Osteoblast (primary cell): ENCODE data around the gene NMNAT2. TPM values are rescaled to one million over a fixed set of nuclear protein-coding genes. Genes with fewer than 3 reads are reported as not detected.

Experiments used
- DNase-seq: peaks from one replicate; pipeline ENCODE4 v3.0.0; 2011; ENCODE audit warnings: low spot score, mixed read lengths; ENCODE audit not compliant: insufficient read length; ENCODE audit errors: missing footprints
- H2AFZ ChIP-seq: 2 replicates; pipeline ENCODE4 v1.6.0; 2011; ENCODE audit warnings: mild to moderate bottlenecking, low read length
- H3K27ac ChIP-seq: 2 replicates; pipeline ENCODE4 v1.5.1; 2011; ENCODE audit warnings: mild to moderate bottlenecking, low read depth, low read length, moderate library complexity
- H3K27me3 ChIP-seq: 2 replicates; pipeline ENCODE4 v1.6.0; 2012; ENCODE audit warnings: mild to moderate bottlenecking, control low read depth, inconsistent platforms, low read length, moderate library complexity; ENCODE audit not compliant: insufficient read depth
- H3K36me3 ChIP-seq: 2 replicates; pipeline ENCODE4 v1.5.1; 2011; ENCODE audit warnings: mild to moderate bottlenecking, low read length, control low read depth, moderate library complexity; ENCODE audit not compliant: insufficient read depth
- H3K4me1 ChIP-seq: 2 replicates; pipeline ENCODE4 v1.5.1; 2011; ENCODE audit warnings: mild to moderate bottlenecking, low read length, control low read depth, moderate library complexity; ENCODE audit not compliant: insufficient read depth
- H3K4me2 ChIP-seq: 2 replicates; pipeline ENCODE4 v1.6.0; 2011; ENCODE audit warnings: mild to moderate bottlenecking, low read length; ENCODE audit not compliant: insufficient read depth
- H3K4me3 ChIP-seq: fragments of 200-600 bp; sonication (generic); 3 replicates; pipeline ENCODE4 v1.5.1; 2012; ENCODE audit warnings: mild to moderate bottlenecking, low read length, inconsistent platforms; ENCODE audit not compliant: insufficient read depth
- H3K79me2 ChIP-seq: 2 replicates; pipeline ENCODE4 v1.6.0; 2012; ENCODE audit warnings: mild to moderate bottlenecking, low read length, control low read depth, inconsistent platforms; ENCODE audit not compliant: insufficient read depth
- H3K9me3 ChIP-seq: 2 replicates; pipeline ENCODE4 v1.5.1; 2011; ENCODE audit warnings: low read depth, low read length, control low read depth
- H4K20me1 ChIP-seq: 2 replicates; pipeline ENCODE4 v1.6.0; 2012; ENCODE audit warnings: mild to moderate bottlenecking, low read length, control low read depth; ENCODE audit not compliant: insufficient read depth
- total RNA-seq: library from RNA; depleted of rRNA; stranded (reverse); fragments of >200 nt; gene quantifications from 2 replicates; pipeline ENCODE4 v1.2.3, GENCODE V29; 2012
- TF ChIP-seq, protein P1 (sequence below): IDR thresholded peaks from 2 replicates; pipeline ENCODE4 v1.5.1; 2011; ENCODE audit warnings: mild to moderate bottlenecking, low read depth, low read length, moderate library complexity; ENCODE audit errors: extremely low read depth

The NMNAT2 gene
- total RNA-seq, 1 donor, result 2.5 TPM

DNA sequence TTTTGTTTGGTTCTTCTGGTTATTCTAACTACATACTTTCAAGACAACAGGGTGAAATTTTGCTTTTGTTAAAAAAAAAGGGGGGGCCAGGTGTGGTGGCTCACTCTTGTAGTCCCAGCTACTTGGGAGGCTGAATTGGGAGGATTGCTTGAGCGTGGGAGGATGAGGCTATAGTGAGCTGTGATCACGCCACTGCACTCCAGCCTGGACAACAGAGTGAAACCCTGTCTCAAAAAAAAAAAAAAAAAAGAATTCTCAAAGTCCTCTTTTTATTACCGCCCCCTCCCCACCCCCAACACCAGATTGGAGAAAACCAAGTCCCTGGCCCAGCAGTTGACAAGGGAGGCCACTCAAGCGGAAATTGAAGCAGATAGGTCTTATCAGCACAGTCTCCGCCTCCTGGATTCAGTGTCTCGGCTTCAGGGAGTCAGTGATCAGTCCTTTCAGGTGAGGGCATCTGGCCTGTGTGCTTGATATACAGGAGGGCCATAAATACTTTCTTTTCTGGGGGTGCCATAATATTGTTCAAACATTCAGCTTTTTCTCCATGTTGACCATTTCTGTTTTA is 181.9 kb downstream of the NMNAT2 start:
- TF ChIP-seq, protein P1, sequence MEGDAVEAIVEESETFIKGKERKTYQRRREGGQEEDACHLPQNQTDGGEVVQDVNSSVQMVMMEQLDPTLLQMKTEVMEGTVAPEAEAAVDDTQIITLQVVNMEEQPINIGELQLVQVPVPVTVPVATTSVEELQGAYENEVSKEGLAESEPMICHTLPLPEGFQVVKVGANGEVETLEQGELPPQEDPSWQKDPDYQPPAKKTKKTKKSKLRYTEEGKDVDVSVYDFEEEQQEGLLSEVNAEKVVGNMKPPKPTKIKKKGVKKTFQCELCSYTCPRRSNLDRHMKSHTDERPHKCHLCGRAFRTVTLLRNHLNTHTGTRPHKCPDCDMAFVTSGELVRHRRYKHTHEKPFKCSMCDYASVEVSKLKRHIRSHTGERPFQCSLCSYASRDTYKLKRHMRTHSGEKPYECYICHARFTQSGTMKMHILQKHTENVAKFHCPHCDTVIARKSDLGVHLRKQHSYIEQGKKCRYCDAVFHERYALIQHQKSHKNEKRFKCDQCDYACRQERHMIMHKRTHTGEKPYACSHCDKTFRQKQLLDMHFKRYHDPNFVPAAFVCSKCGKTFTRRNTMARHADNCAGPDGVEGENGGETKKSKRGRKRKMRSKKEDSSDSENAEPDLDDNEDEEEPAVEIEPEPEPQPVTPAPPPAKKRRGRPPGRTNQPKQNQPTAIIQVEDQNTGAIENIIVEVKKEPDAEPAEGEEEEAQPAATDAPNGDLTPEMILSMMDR, result no peak
- H2AFZ ChIP-seq, result no peak overlapping the region
- no peak overlapping the region for H3K4me3 ChIP-seq
- H3K27me3 ChIP-seq, result no peaks in the 10 kb centered on the region
- H3K9me3 ChIP-seq, result no peaks in the 10 kb centered on the region
- no peaks in the 10 kb centered on the region for H3K79me2 ChIP-seq
- peak overlapping the region; percentile 97 for H3K27ac ChIP-seq
- H3K4me1 ChIP-seq, result peaks cover 41% of the 10 kb centered on the region
- H3K4me2 ChIP-seq, result no peak overlapping the region
- H4K20me1 ChIP-seq, result no peaks in the 10 kb centered on the region
- H3K36me3 ChIP-seq, result no peaks in the 10 kb centered on the region
- DNase-seq, result no peak

DNA sequence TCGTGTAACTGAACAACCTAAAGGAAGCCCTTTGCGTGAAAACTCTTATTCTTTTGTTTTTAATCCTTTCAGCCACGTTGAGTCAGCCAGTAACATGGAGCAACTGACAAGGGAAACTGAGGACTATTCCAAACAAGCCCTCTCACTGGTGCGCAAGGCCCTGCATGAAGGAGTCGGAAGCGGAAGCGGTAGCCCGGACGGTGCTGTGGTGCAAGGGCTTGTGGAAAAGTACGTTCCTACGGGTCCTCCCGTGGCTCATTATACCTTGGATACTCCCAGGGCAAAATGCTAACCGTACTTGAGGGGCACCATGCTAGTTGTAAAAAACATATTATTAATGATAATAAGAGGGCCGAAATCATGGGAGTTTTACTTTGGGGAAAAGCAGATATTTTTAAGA is 182.7 kb downstream of the NMNAT2 start:
- TF ChIP-seq, protein P1, result no peak
- Histone ChIP-seq H2AFZ (peak overlapping the region; percentile 61), H3K4me3 (peak overlapping the region; percentile 64), H3K79me2 (no peaks in the 10 kb centered on the region), H3K9me3 (no peaks in the 10 kb centered on the region), H3K27ac (peak overlapping the region; percentile 97), H3K36me3 (no peaks in the 10 kb centered on the region), H3K4me2 (peak overlapping the region; percentile 84), H3K4me1 (peaks cover 39% of the 10 kb centered on the region), H4K20me1 (no peaks in the 10 kb centered on the region), H3K27me3 (no peaks in the 10 kb centered on the region)
- DNase-seq, result no peak

DNA sequence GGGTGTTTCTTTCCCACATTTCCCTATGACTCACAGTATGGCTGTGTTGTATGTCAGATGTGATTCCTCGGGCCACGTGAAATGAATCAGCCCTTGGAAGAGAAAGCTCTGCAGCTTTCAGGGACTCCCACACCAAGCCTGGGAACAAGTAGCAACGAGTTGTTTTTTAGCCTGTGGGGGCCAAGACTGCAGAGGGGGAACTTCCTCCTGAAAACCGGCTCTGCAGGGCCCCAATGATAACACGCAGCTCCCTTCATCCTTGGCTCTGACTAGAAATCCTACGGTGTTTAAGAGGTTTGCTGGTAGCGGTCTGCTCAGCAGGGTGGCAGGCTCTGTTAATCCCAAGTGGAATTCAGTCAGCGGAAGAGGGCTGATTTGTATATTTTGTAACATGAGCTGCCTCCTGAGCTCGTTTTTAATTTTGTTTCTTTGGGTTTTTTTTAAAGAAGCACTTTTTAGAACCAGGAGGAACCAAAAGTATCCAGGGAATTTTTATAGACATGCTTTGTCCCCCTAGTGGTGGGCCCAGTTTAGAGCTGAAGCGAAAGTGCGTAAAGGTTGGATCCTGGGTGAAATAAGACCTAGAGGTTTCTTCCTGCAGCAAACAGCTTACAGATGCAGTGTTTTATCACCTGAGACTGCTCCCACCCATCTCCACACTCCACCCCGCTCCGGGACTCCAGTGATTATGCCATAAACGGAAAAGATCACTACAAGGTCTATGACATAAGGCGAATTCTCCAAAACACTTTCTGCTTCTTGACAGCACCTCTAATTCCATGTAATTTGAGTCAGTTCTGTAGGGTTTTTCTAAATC is 183.3 kb downstream of the NMNAT2 start:
- Histone ChIP-seq H3K4me1 (peaks cover 39% of the 10 kb centered on the region), H3K79me2 (no peaks in the 10 kb centered on the region)

DNA sequence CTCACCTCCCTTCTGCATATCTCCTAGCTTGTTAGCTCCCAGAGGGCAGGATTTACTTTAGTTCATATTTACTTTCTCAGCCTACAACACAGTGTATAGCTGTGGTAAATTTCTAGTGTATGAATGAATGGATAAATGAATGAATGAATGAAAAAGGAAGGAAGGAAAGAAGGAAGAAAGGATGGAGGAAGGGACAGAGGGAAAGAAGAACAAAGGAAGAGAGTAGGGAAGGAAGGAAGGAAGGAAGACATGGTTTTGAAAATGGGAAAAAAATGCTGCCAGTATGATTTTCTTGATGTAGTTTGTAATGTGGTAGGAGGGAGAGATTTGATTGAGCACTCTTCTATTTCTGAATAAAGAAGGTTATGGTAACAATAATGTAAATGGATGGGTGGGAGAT is 185.1 kb downstream of the NMNAT2 start:
- peaks cover 31% of the 10 kb centered on the region for H3K4me1 ChIP-seq
- TF ChIP-seq, protein P1, result no peak
- no peak overlapping the region for H3K4me2 ChIP-seq
- no peak overlapping the region for H3K27ac ChIP-seq
- H3K36me3 ChIP-seq, result no peaks in the 10 kb centered on the region
- H3K9me3 ChIP-seq, result no peaks in the 10 kb centered on the region
- peak overlapping the region; percentile 52 for H2AFZ ChIP-seq
- no peaks in the 10 kb centered on the region for H3K79me2 ChIP-seq
- no peaks in the 10 kb centered on the region for H3K27me3 ChIP-seq
- DNase-seq, result no peak
- H4K20me1 ChIP-seq, result no peaks in the 10 kb centered on the region
- no peak overlapping the region for H3K4me3 ChIP-seq

More for the DNA sequence above, 183.3 kb downstream of the NMNAT2 start:
- no peaks in the 10 kb centered on the region for H3K27me3 ChIP-seq
- H3K4me3 ChIP-seq, result peak overlapping the region; percentile 64
- peak overlapping the region; percentile 97 for H3K27ac ChIP-seq
- TF ChIP-seq, protein P1, result peak; percentile 89
- peak overlapping the region; percentile 61 for H2AFZ ChIP-seq
- H3K36me3 ChIP-seq, result no peaks in the 10 kb centered on the region
- H4K20me1 ChIP-seq, result no peaks in the 10 kb centered on the region
- peak overlapping the region; percentile 84 for H3K4me2 ChIP-seq
- DNase-seq, result peak; percentile 91
- no peaks in the 10 kb centered on the region for H3K9me3 ChIP-seq
